Activated naive CD4-positive, alpha-beta T cell treated with anti-CD3 and anti-CD28 coated beads for 36 hours (primary cell): ENCODE measurements around the gene CXADR. TPM values are rescaled to one million over a fixed set of nuclear protein-coding genes. Genes with fewer than 3 reads are reported as not detected.
A peak's percentile ranks its signal among the peaks of the same experiment; 100 is the strongest.

ENCODE experiments used
- CTCF ChIA-PET: fragments of 350-600 bp; sonication (Branson Sonifier 250); formaldehyde crosslinking; loops from one replicate; lab custom pipeline; 2021; ENCODE audit warnings: antibody characterized with exemption; lab: Charles Lee
- DNase-seq: peaks from one replicate; pipeline ENCODE4 v3.0.0-alpha.2; 2020
- H3K27ac Mint-ChIP-seq: one replicate; pipeline ENCODE4 v1.8.0; 2021; ENCODE audit warnings: mild to moderate bottlenecking, mixed read lengths
- H3K27me3 Mint-ChIP-seq: one replicate; pipeline ENCODE4 v1.8.0; 2021; ENCODE audit warnings: low read depth, mixed read lengths
- H3K36me3 Mint-ChIP-seq: one replicate; pipeline ENCODE4 v1.8.0; 2021; ENCODE audit warnings: low read depth, mixed read lengths
- H3K4me1 Mint-ChIP-seq: one replicate; pipeline ENCODE4 v1.8.0; 2021; ENCODE audit warnings: low read depth, mixed read lengths
- H3K4me3 Mint-ChIP-seq: one replicate; pipeline ENCODE4 v1.8.0; 2021; ENCODE audit warnings: mild to moderate bottlenecking, moderate library complexity, mixed read lengths
- H3K9me3 Mint-ChIP-seq: one replicate; pipeline ENCODE4 v1.8.0; 2021; ENCODE audit warnings: mixed read lengths
- intact Hi-C: fragments of 100-400 bp; cut with micrococcal nuclease; formaldehyde crosslinking; loops from one replicate; pipeline ENCODE4 v1.15.1; 2023
- total RNA-seq, 2 experiments: library from RNA; stranded (reverse); gene quantifications; one replicate each; pipeline ENCODE4 v1.2.3, GENCODE V29; 2021

CXADR gene
- total RNA-seq, 2 experiments from 2014 or later, result 0.27 to 0.52 TPM

DNA sequence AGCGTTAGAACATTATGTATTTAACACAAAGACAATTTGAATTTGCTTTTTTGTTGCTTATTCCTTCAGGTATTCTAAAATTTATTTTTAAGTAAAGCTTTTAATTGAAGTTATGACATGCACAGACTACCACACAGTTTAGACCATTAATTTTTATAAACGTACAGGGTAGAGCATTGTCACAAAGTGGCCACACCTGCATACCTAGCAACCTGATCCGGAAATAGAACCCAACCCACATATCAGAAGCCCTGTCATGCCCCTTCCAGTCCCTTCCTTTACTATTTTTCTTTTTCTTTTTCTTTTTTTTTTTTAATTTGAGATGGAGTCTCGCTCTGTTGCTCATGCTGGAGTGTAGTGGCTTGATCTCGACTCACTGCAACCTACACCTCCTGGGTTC is 16.8 kb downstream of the CXADR start:
- H3K36me3 Mint-ChIP-seq, result no peaks in the 10 kb centered on the region
- H3K9me3 Mint-ChIP-seq, result no peaks in the 10 kb centered on the region
- DNase-seq, result no peak
- H3K4me3 Mint-ChIP-seq, result no peak overlapping the region
- no peaks in the 10 kb centered on the region for H3K27me3 Mint-ChIP-seq
- CTCF ChIA-PET, result no interaction called here
- H3K4me1 Mint-ChIP-seq, result no peaks in the 10 kb centered on the region
- no peak overlapping the region for H3K27ac Mint-ChIP-seq
- intact Hi-C loops, result no loop called here

- H3K27me3 Mint-ChIP-seq, result peaks cover 3% of the 10 kb centered on the region
- no peak overlapping the region for H3K27ac Mint-ChIP-seq
- CTCF ChIA-PET, result interaction anchor here (1.2 kb wide), 1 partner anchor 8 kb away, joined by 4 read pairs; no protein-coding TSS in a partner anchor
- no peaks in the 10 kb centered on the region for H3K4me1 Mint-ChIP-seq
- H3K36me3 Mint-ChIP-seq, result no peaks in the 10 kb centered on the region
- no peaks in the 10 kb centered on the region for H3K9me3 Mint-ChIP-seq
- intact Hi-C loops, result no loop called here
- no peak for DNase-seq
- H3K4me3 Mint-ChIP-seq, result no peak overlapping the region
These were observed 19.4 kb downstream of the CXADR start for GRCh38 chr21:17532292-17532691.

DNA sequence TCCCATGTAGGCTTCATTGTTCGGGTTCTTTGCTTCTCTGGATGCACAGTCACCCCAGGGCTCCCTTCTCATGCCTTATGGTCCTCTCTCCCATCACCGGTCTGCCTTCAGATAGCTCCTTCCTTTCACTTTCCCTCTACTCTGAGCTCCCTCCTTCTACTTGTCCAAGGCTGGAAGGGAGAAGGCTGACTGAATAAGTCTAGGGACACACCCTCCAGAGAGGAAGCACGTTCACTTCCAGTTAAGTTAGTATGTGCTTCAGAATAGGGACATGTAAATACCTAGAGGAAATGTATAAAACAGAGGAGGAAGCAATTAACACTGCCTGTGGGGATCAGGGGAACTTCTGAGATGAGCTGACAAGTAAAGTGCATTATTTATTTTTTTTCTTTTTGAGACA is 23.5 kb downstream of the CXADR start:
- H3K9me3 Mint-ChIP-seq, result no peaks in the 10 kb centered on the region
- CTCF ChIA-PET, result no interaction called here
- H3K27me3 Mint-ChIP-seq, result peaks cover 7% of the 10 kb centered on the region
- DNase-seq, result no peak
- H3K4me3 Mint-ChIP-seq, result no peak overlapping the region
- H3K27ac Mint-ChIP-seq, result no peak overlapping the region
- H3K4me1 Mint-ChIP-seq, result no peaks in the 10 kb centered on the region
- no peaks in the 10 kb centered on the region for H3K36me3 Mint-ChIP-seq
- intact Hi-C loops, result no loop called here

DNA sequence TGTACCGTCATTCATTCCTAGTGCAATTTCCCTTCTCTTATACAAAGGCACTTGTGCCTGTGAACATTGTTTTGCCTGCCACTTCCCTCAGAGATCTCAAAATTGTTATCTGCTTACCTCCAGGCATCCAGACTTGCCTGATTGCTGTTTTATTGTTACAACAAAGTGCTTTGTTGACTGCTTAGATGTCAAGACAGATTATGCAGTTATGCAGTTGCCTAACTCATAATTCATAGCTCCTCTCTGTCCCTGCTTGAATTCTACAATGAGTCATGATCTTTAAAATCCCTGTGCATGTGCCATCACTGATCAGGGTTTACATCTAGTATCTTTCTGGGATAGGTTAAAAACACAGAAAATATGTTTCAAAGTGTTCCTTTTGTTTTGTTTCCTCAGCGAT is 24.5 kb downstream of the CXADR start:
- no peaks in the 10 kb centered on the region for H3K9me3 Mint-ChIP-seq
- H3K27me3 Mint-ChIP-seq, result peaks cover 7% of the 10 kb centered on the region
- DNase-seq, result no peak
- no peak overlapping the region for H3K27ac Mint-ChIP-seq
- no peak overlapping the region for H3K4me3 Mint-ChIP-seq
- no peaks in the 10 kb centered on the region for H3K4me1 Mint-ChIP-seq
- intact Hi-C loops, result no loop called here
- CTCF ChIA-PET, result no interaction called here
- H3K36me3 Mint-ChIP-seq, result no peaks in the 10 kb centered on the region

GRCh38 chr21:17538576-17538975 is 25.7 kb downstream of the CXADR start:
- Mint-ChIP-seq H3K36me3 (no peaks in the 10 kb centered on the region), H3K27me3 (peaks cover 7% of the 10 kb centered on the region), H3K4me1 (no peaks in the 10 kb centered on the region), H3K27ac (no peak overlapping the region), H3K4me3 (no peak overlapping the region), H3K9me3 (no peaks in the 10 kb centered on the region)
- DNase-seq, result no peak
- intact Hi-C loops, result no loop called here
- CTCF ChIA-PET, result no interaction called here

DNA sequence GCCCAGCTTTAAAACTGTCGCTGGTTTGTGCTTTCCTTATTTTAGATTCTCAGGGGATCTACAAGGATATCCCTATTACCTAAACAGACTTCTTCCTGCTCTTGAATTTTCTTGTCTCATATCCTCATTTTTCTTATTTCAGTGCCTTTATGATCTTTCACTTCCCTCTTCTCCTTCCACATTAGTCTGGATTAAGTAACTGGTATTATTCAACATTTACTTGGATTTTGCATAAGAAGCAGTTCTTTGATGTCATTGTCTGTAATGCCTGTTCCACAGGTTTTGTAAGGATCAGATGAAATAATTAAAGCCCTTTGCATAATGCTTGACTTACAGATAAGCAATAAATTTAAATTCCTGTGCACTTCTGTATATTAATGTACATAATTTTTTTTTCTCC is 26.5 kb downstream of the CXADR start:
- Mint-ChIP-seq H3K9me3 (no peaks in the 10 kb centered on the region), H3K27me3 (peaks cover 7% of the 10 kb centered on the region), H3K4me1 (no peaks in the 10 kb centered on the region), H3K4me3 (no peak overlapping the region), H3K36me3 (no peaks in the 10 kb centered on the region), H3K27ac (no peak overlapping the region)
- intact Hi-C loops, result no loop called here
- DNase-seq, result no peak
- CTCF ChIA-PET, result no interaction called here

DNA sequence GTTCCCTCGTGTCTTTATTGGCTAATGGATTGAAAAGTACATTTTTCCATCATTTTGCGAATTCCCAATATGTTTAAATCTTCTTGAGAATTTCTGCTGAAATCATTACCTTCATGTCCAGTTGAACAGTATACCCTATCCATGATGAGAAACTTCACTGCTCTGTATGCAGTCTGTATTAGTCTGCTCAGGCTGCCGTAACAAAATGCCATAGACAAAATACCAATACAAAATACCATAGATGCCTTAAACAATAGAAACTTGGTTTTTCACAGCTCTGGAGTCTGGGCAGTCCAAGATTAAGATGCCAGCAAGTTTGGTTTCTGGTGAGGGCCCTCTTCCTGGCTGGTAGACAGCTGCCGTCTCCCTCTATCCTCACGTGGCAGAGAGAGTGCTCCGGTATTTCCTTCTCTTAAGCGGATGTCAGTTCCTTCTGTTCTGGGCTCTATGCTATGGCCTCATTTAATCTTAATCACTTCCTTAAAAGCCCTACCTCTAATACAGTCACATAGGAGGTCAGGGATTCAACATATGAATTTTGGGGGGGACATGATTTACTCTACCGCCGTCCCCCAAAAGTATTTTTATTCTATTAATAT is 27.0 kb downstream of the CXADR start:
- CTCF ChIA-PET, result interaction anchor here (1.0 kb wide), 1 partner anchor 8 kb away, joined by 4 read pairs; no protein-coding TSS in a partner anchor
- H3K4me3 Mint-ChIP-seq, result no peak overlapping the region
- no peaks in the 10 kb centered on the region for H3K9me3 Mint-ChIP-seq
- DNase-seq, result no peak
- no peaks in the 10 kb centered on the region for H3K4me1 Mint-ChIP-seq
- intact Hi-C loops, result no loop called here
- no peaks in the 10 kb centered on the region for H3K36me3 Mint-ChIP-seq
- H3K27ac Mint-ChIP-seq, result no peak overlapping the region
- peaks cover 7% of the 10 kb centered on the region for H3K27me3 Mint-ChIP-seq

DNA sequence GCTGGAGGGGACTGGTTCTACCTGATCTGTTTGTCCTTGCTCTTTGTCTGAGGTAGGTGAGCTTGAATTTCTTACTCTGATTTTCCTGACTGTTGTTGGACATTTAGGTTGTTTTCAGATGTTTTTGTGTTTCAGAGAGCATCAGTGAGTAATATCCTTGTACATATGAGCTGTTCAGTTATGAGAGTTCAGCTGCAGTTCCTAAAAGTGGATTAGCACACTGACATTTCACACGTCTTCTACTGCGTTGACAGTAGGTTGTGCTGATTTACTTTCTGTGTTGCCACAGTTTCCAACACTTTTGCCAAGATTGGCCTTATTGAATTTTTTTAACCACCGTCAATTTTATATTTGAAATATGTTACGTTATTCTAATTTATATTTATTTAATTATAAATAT is 27.7 kb downstream of the CXADR start:
- no peak for DNase-seq
- no peaks in the 10 kb centered on the region for H3K4me1 Mint-ChIP-seq
- H3K9me3 Mint-ChIP-seq, result no peaks in the 10 kb centered on the region
- no peaks in the 10 kb centered on the region for H3K36me3 Mint-ChIP-seq
- CTCF ChIA-PET, result interaction anchor here (1.0 kb wide), 1 partner anchor 9 kb away, joined by 4 read pairs; no protein-coding TSS in a partner anchor
- H3K27me3 Mint-ChIP-seq, result peaks cover 7% of the 10 kb centered on the region
- intact Hi-C loops, result no loop called here
- no peak overlapping the region for H3K4me3 Mint-ChIP-seq
- H3K27ac Mint-ChIP-seq, result no peak overlapping the region

DNA sequence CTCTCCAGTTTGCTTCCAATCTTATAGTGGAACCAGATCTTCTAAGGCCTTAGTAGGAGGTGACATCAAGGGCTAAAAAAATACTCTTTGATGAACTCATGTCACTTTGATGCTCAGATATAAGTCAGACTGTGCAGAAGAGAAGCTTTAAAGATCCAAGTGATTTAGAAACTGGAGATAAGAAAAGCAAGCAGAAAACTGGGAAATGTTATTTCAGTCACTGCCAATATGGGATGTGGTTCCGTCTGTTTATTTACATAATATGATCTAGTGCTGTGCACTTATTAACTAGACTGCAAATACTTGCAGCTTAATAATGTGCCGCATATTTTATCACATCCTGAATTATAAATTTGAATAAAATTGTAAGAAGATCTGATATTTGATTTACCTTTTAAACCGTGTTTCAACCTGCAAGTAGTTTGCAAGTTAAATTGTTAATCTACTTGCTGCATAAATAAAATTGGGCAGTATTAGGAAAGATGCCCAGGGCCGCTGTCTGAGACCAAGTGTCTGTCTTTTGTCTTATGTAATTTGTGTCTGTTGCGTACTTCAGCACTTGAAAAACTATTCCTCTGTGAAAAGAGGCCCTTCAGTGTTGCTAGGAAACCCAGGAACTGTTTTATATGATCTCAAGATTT is 29.6 kb downstream of the CXADR start:
- Mint-ChIP-seq H3K4me1 (no peaks in the 10 kb centered on the region), H3K9me3 (no peaks in the 10 kb centered on the region), H3K36me3 (no peaks in the 10 kb centered on the region), H3K4me3 (no peak overlapping the region), H3K27me3 (peaks cover 3% of the 10 kb centered on the region), H3K27ac (no peak overlapping the region)
- intact Hi-C loops, result no loop called here
- DNase-seq, result no peak
- CTCF ChIA-PET, result no interaction called here

- no peak for DNase-seq
- intact Hi-C loops, result no loop called here
- Mint-ChIP-seq H3K9me3 (no peaks in the 10 kb centered on the region), H3K36me3 (no peaks in the 10 kb centered on the region), H3K4me3 (no peak overlapping the region), H3K27ac (no peak overlapping the region), H3K4me1 (no peaks in the 10 kb centered on the region), H3K27me3 (no peaks in the 10 kb centered on the region)
- CTCF ChIA-PET, result no interaction called here
These were observed 32.2 kb downstream of the CXADR start for GRCh38 chr21:17545007-17545406.

DNA sequence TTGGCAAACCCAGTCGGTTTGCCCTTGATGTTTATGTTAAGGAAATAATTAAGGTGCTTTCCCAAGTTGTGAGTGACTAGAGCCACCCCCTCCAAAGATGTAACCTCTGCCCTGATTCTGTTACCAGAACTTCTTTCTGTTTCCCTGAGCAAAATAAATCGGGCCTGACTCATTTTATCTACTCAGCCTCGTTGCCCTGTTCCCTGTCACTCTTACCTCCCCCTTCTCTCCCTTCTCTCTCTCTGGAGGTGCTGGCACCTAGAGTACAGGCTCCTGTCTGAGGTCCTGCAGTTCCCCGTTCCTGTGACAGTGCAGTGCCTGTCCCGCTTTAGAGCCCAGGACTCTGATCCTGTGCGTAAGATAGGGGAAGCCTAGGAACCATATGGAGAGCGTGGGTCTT is 35.4 kb downstream of the CXADR start:
- CTCF ChIA-PET, result no interaction called here
- no peaks in the 10 kb centered on the region for H3K36me3 Mint-ChIP-seq
- H3K27ac Mint-ChIP-seq, result no peak overlapping the region
- no peaks in the 10 kb centered on the region for H3K4me1 Mint-ChIP-seq
- DNase-seq, result no peak
- no peaks in the 10 kb centered on the region for H3K27me3 Mint-ChIP-seq
- no peaks in the 10 kb centered on the region for H3K9me3 Mint-ChIP-seq
- H3K4me3 Mint-ChIP-seq, result no peak overlapping the region
- intact Hi-C loops, result no loop called here

- Mint-ChIP-seq H3K4me1 (no peaks in the 10 kb centered on the region), H3K4me3 (no peak overlapping the region), H3K36me3 (no peaks in the 10 kb centered on the region), H3K9me3 (no peaks in the 10 kb centered on the region), H3K27me3 (no peaks in the 10 kb centered on the region), H3K27ac (no peak overlapping the region)
- DNase-seq, result peak; percentile 6
- intact Hi-C loops, result loop anchor here (10.0 kb wide), 1 partner anchor 166 kb away; no protein-coding TSS in a partner anchor
- CTCF ChIA-PET, result no interaction called here
These were observed 37.9 kb downstream of the CXADR start for GRCh38 chr21:17550671-17551308.

- H3K4me3 Mint-ChIP-seq, result no peak overlapping the region
- CTCF ChIA-PET, result interaction anchor here (0.7 to 1.4 kb wide), 2 partner anchors 33 to 165 kb away, joined by 3 read pairs; no protein-coding TSS in a partner anchor
- intact Hi-C loops, result loop anchor here (10.0 kb wide), 1 partner anchor 168 kb away; no protein-coding TSS in a partner anchor
- H3K4me1 Mint-ChIP-seq, result no peaks in the 10 kb centered on the region
- H3K36me3 Mint-ChIP-seq, result no peaks in the 10 kb centered on the region
- no peak overlapping the region for H3K27ac Mint-ChIP-seq
- H3K9me3 Mint-ChIP-seq, result no peaks in the 10 kb centered on the region
- no peak for DNase-seq
- H3K27me3 Mint-ChIP-seq, result no peaks in the 10 kb centered on the region
These were observed 39.6 kb downstream of the CXADR start for GRCh38 chr21:17552410-17552809.
